Brain pericyte (primary cell): ENCODE data around the gene PKLR.
"Not testable (repeated sequence)": the region's sequence is repeated elsewhere in the genome, so short reads cannot be mapped to it uniquely, and the experiment has no call there.

Experiments
- DNase-seq: peaks from one replicate; pipeline ENCODE4 v3.0.0-alpha.2; 2012; ENCODE audit warnings: low read depth, low spot score

Gene PKLR

DNA sequence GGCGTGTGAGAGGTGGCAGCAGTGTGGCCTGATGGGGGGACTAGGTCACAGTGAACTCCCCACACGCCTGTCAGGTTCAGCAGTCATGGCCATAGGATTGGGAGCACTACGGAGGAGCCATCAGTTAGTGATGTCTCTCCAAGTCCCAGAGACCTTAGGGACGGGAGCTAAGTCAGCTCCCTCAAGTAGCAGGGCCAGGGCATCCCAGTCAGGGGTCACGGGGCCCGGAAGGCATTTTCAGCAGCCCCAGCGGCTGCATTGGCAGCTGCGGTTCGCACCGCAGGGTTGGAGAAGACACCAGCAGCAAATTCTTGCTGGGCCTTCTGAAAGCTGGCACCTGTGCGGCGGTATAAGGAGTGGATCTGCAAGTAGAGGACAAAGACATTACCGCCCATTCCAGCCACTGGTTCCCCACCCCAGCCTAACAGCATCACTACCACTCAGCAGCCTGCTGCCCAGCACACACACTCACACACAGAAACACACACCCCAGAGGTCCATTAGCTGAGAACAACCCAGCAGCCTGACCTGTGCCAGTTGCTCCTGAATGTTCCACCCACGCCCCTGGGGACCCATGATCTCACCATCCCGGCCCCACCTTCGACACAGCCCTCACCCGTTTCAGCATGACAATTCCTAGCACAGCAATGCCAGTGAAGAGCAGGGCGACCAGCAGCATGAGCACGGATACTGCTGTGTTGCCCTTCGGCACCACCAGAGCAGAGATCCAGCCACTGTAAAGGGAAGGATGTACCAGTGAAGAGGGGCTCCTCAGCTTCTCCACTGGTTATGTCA, 45.0 kb downstream of the PKLR start:
- DNase-seq: no peak

DNA sequence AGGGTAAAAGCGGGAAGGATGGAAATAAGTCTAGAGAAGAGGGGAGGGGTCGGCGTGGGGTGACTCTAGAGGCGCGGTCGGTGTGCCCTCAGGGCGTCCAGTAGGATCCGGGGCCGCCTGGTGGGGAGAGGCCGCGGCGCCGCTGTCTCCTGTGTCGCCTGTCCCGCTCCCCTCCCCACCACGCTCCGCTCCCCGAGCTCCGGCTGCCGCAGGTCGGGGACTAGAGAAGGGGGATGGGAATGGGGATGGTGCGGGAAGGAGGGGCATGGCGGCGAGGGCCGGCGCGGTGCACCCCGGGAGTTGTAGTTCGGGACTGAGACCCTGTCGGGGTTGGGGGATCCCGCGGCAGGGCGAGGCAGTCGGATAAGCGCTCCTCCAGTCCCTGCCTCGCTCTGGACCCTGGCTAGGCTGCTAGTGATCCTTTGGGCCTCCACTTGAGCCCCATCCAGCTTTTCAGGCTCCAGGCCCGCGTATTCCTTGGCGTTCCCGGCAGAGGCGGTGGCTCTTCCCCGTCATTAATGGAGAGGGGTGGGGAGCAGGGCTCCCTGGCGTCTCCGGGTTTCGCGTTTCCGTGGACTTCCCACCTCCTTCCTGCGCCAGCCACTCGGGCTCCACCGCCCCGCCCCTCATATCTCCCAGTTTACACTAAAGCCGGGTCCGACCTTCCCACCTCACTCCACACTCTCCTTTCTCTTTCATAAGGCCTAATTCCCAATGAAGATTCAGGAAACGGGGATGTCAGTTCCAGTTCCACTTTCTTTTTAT, 45.8 kb downstream of the PKLR start, which contains the start of gene ENTREP3:
ENTREP3 (minus strand) TSS at position 241 of the 765 bp plus-strand sequence. CDS start 606 bp downstream, outside the sequence.
- DNase-seq: no peak

DNA sequence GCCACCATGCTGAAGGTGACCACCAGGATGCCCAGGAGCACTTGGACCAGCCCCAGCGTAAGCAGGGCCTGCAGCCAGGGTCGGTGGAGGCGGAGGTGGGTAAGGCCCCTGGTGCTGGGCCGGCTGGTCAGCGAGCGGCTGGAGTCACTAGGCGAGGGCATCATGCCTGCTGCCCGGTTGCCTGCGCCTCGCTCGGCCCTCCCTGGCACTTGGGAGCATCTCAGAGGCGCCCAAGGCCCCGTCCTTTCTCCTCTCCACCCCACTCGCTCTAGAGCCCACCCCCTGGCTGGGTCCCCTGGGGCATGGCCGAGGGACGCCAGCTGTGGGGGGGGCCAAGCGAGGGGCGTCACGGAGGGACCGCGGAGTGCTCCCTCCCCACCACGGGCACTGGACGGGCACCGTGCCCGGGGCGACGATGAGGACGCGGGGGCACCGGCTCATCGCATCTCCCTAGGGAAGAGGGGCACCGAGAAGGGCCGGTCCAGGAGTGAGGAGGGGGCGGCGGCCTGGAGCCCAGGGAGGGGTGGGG, 46.5 kb downstream of the PKLR start:
- no peak for DNase-seq

DNA sequence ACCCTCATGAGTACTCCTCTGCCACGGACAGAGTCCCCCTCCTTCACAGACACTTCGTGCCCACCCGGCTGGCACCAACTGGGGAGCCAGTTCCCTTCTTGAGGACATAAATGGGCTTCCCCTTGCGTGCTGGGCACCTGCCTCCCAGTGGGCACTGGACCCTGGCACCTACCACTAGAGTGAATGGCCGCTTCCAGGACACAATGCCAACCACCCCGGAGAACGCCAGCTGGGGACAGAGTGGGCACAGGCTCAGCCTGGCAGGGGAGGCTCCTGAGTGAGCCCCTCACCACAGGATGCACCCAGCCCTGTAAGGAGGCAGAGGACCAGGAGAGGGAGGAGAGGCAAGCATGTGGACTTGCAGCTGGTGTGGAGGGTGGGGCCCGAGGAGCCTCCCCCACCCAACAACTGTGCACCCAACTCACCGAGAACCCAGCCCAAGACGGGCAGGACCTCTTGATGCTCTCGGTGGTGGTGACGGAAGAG, 47.0 kb downstream of the PKLR start:
- no peak for DNase-seq

DNA sequence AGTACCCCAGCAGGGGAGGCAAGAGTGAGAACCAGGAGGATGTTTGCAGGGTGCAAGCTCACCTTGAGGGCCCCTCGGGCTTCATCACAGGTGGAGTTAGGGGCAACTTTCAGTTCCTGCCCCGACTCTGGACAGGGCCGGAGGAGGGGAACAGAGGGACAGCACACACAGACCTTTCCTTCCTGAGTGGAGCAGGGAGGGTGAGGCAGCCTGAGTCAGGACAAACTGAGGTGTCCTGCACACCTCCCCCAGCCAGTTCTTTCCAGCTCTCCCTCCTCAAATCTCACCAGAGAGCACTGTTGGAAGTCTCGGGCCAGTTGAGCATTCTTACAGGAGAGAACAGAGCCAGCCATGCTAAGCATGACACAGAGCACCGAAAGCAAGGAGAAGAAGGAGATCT, 47.4 kb downstream of the PKLR start:
- DNase-seq: no peak

DNA sequence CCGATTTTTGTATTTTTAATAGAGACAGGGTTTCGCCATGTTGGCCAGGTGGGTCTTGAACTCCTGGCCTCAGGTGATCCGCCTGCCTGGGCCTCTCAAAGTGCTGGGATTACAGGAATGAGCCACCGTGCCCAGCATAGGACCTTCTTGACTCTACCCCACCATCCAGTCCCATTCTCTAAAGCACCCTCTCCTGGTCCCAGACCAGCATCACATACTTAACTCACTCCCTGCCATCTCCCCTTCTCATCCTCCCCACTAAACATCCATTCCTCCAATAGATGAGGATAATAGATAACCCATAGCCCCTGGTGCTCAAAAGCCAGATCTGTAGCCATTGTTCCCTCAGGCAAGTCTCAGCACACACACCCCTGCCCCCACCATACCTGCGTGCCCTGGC, 48.0 kb downstream of the PKLR start:
- no peak for DNase-seq

DNA sequence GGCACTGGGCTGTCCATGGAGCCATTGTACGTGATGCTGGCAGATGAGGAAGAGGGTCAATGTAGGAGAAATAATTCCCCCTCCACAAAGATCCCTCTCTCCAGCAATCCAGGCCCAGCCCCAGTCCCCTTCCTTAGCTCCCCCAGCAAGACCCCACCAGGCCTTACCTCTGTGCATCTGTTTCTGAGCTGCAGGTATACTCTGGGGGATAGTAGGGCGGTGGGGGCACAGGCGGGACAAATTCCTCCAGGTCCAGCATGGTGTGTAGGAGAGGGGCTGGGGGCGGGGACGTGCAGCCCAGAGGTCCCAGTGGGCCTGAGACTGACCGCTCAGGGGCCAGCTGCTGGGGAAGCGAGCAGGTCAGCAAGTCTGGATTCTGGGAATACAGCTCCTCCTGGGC, 49.7 kb downstream of the PKLR start:
- DNase-seq: no peak

DNA sequence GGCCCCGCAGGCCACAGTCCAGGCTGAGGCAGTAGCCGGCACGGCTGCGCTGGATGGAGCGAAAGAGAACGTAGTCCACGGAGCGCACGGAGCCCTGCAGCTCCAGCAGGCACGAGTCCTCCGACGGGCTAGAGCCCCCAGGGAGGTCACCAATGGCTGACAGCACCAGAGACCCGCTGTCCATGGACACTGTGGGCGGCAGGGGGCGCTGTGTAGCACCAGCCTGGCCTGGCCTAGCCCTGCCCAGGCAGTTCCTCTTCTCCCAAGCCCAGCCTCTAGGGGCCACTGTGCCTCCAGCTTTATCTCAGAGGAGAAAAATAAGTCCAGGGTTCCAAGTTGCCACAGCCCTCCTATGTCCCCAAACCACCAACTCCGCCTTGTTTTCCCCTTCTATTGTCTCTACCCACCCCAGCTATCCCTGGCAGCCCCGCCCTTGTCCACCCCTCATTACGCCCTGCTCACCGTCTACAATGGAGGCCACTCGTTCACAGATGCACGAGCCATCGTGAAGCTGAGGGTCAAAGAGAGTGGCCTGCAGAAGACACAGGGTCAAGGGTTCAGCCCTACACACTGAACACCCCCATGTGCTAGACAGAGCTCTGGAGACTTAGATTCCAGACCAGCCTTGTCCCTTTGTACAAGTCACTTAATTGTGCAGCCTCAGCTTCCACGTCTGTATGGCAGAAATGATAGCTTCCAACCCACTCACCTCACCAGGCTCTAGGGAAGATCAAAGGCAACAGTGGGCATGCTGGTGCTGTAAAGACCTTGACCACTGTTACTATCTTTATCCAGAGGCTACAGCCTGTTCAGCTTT, 50.4 kb downstream of the PKLR start:
- peak; percentile 59 for DNase-seq

DNA sequence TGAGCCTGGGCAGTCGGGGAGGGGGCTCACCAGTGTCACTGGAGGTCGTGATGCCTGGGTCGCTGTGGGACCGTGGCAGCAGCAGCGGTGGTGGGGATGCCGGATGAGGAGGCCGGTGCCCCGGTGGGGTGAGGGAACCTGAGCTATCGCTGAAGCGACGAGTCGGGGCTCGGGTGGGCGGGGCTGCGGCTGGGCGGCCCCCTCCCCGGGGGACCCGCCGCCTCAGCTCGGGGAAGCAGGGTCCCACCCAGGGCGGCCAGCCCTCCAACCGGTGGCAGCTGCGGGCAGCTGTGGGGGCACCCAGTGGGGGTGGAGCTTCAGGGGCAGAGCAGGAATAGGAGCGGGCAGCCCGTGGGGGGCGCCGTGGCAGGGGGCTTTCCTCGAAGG, 51.0 kb downstream of the PKLR start:
- no peak for DNase-seq

DNA sequence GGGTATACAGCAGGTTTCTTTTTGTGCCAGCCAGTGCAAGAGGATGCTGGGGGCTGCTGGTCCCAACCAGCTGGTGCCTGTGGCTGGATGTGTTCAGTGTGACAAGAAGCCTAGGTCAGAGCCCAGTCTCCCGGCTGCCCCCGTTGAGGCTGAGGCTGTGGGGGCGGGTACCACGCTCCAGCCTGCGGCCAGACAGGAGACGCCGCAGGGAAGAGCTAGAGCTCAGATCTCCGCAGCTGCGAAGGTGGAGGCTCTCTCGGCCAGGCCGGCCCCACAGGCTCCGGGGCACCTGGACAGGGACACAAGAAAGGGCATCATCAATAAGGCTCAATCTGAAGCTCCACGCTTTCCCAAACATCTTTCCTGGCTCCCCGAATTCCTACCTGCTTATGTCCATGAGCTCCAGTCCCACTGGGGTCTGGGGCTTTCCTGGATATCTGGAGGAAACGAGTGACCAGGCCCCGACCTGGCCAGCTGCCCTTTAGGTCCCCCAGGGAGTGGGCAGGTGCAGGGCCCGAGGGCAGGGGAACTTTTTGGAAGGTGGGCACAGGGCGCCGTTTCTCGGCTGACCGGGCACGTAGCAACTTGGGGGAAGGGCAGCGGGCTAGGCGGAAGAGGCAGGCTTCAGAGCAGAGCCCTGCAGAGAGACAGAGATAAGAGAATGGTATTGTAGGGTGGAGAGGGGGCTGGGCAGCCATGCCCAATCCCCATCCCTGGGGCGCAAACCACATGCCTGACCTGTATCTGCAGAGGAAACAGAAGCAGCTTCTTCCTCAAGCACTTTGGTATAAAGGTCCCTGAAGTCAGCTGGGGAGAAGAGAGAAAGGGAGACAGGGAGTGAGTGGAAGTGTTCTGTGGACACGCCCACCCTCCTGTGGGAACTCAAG, 53.3 kb downstream of the PKLR start:
- DNase-seq: no peak

DNA sequence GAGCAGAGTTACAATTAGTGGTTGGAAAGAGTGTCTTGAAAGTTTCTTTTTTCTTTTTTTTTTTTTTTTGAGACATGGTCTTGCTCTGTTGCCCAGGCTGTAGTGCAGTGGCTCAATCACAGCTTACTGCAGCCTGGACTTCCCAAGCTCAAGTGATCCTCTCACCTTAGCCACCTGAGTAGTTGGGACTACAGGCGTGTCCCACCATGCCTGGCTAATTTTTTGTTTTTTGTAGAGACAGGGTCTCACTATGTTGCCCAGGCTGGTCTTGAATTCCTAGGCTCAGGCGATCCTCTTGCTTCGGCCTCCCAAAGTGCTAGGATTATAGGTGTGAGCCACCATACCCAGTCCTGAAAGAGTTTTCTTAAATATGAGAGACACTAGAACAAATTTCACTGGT, 54.4 kb downstream of the PKLR start:
- not testable (repeated sequence) for DNase-seq

DNA sequence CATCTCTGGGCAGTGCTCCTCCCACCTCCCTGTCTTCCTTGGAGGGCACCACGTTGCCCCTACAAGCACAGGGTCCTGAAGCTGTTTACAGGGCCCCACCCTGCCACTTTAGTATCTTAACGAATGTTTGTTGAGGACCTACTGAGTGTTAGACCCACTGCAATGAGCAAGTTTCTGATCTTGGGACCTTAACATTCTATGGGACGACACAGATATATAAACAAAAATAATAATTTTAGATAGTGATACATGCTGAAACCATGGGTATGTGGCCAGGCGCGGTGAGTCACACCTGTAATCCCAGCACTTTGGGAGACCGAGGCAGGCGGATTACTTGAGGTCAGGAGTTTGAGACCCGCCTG, 56.1 kb downstream of the PKLR start:
- no peak for DNase-seq

DNA sequence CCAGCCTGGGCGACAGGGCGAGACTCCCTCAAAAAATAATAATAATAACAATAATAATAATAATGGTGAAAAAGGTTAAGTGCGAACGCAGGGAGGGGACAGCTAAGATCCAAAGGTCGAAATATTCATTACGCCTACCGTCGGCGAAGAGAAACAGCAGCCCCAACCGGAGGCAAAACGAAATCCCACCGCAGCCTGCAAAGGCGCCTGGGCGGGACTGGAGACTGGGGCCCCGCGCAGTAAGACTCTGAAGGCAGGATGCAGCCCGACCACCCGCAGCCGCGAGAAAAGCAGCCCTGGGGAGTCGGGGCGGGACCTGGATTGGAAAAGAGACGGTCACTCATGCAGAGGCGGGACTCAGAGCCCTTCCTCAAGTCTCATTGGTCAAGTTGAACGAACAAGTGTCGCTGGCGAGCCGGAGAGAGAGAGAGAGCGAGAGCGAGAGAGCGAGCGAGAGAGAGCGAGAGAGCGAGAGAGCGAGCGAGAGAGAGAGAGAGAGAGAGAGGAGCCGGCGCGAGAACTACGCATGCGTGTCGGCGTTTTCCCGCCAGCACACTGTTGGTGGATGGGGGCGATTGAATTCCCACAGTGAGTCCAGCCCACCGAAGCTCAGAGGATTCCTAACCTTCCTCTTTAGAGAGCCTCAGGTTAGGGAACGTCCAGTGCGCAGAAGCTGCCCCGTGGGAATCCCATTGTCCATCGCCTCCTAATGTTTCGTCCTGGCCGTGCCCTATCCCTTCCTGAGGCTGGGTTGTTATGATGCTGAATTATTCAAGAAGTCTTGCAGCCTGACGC, 56.7 kb downstream of the PKLR start:
- DNase-seq: peak; percentile 98

DNA sequence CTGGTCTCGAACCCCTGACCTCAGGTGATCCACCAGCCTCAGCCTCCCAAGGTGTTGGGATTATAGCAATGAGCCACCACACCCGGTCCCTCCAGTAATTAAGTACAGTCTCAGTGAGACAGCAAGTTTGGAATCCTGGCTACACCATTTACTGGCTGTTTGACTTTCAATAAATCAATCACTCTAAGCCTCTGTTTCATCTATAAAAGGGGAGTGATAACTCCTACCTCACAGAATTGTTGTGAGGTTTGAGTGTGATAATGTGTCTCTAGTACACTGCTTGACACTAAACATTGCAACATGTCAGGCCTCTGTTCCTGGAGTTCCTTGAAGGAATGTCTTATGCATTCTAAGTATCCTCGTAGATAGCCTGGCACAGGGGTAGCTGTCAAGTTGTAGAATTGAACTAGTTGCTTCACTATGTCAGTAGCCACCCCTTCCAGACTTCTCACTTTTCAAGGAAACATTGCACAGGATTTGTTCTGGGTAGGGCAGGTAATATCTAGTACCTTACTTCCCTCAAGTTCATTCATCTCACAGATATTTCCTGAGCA, 58.4 kb downstream of the PKLR start:
- no peak for DNase-seq

DNA sequence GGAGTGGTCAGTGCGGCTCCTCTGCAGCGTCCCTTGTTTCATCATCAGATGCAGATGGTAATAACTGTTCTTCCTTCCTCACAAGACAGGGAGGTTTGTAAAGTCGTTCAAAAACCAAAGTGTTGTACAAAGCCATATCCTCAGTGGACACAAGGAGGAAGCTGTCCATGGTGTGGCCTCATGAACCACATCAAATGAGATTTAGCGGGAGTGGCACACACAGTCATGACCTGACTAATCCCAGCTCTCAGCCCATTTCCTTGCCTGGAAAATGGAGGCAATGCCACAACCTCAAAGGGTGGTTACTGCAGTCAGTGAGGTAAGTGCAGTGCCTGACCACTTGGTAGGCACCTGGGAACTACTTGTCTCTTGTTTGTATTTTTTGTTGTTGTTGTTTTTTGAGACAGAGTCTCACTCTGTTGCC, 59.4 kb downstream of the PKLR start:
- no peak for DNase-seq

DNA sequence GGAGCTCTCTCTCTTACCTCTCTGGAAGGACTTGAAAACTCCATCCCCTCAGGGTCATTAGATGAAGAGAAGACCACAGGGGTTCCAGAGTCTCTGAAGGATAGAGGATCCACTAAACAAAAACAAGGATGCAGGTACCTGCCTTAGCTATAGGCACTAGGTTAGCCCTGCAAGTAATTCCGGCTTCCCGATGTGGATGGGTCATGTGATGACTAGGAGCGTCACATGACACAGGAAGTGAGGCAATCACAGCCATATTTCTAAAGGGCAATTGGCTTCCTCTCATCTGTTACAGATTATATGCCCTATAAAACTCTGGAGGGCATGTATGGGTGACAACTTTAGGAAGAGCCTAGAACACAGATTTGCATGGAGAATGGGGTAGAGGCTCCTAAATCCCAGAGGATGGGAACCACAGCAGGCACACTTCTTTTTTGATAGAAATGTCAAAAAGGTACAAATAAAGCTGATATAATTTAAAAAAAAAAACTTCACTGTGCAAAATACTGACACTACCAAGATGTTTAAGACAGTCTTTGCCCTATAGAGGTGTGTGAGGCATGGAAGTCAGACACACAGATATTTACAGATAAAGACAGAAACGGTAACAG, 60.1 kb downstream of the PKLR start:
- no peak for DNase-seq
